Measurements from ENCODE around the gene FAIM. TPM values are rescaled to one million over a fixed set of nuclear protein-coding genes. Genes with fewer than 3 reads are reported as not detected.
"Not testable (repeated sequence)": the region's sequence is repeated elsewhere in the genome, so short reads cannot be mapped to it uniquely, and the experiment has no call there.

FAIM gene
- total and polyA plus RNA-seq, 10 donors, result 2.6 to 11.1 (median 6.4) TPM

- peaks cover 0 to 4% (median 0%) of the 10 kb centered on the region in 6 donors for H3K36me3 ChIP-seq
- H3K9me3 ChIP-seq, result peaks cover 0 to 4% (median 1%) of the 10 kb centered on the region in 8 donors
- peaks cover 0 to 9% (median 0%) of the 10 kb centered on the region in 7 donors for H3K27me3 ChIP-seq (replicated peaks in 1 of 7)
- 9 to 13% (median 11%) methylated on average over 21 to 22 of the region's 22 CpGs for WGBS, 5 donors
- H3K4me3 ChIP-seq, result peak overlapping the region; percentile 61 to 89 (median 74)
- H3K27ac ChIP-seq, result peak overlapping the region; percentile 71 to 94 (median 86)
- DNase-seq, result no peak
- intact Hi-C loops (cut with DNase I; ENCODE audit: low total_unique reads), result loop anchor here (2.0 to 10.0 kb wide), 2 partner anchors 81 to 323 kb away; no protein-coding TSS in a partner anchor
- H3K4me1 ChIP-seq, result peaks cover 0 to 31% (median 12%) of the 10 kb centered on the region in 6 donors
- TF ChIP-seq POLR2AphosphoS5 (IDR thresholded peaks at IDR 0.05) (no peak), CTCF (IDR thresholded peaks at IDR 0.05 in 8 of 11, conservative IDR thresholded peaks at IDR 0.05 in 3 of 11) (no peak), POLR2A (IDR thresholded peaks at IDR 0.05) (no peak)
Measured at GRCh38 chr3:138593488-138594149, 15.0 kb upstream of the FAIM start.

GRCh38 chr3:138594150-138594934, 14.2 kb upstream of the FAIM start, which contains the start of gene CEP70:
Gene CEP70 (minus strand): TSS chr3:138594260. CDS start chr3:138572927, 21,333 bp downstream.
- H3K27me3 ChIP-seq (replicated peaks in 1 of 7), result peaks cover 0 to 9% (median 0%) of the 10 kb centered on the region in 7 donors
- TF ChIP-seq POLR2AphosphoS5 (IDR thresholded peaks at IDR 0.05), result peak; percentile 85 to 93 (median 93)
- peak in 2 of 3 donors; percentile 59 to 67 for TF ChIP-seq POLR2A (IDR thresholded peaks at IDR 0.05)
- peak; percentile 82 to 97 (median 95) for TF ChIP-seq CTCF (IDR thresholded peaks at IDR 0.05 in 8 of 11, conservative IDR thresholded peaks at IDR 0.05 in 3 of 11)
- peak within 1 kb of the TSS; percentile 71 to 94 (median 86) for H3K27ac ChIP-seq
- peak; percentile 97 for DNase-seq
- H3K9me3 ChIP-seq, result peaks cover 0 to 6% (median 2%) of the 10 kb centered on the region in 8 donors
- 0 to 1% (median 0%) methylated on average over 19 to 52 of the region's 52 CpGs for WGBS, 5 donors
- peak within 1 kb of the TSS; percentile 61 to 89 (median 74) for H3K4me3 ChIP-seq
- intact Hi-C loops (cut with DNase I; ENCODE audit: low total_unique reads), result loop anchor here (2.0 to 10.0 kb wide), 2 partner anchors 80 to 322 kb away; no protein-coding TSS in a partner anchor
- H3K4me1 ChIP-seq, result peaks cover 0 to 31% (median 12%) of the 10 kb centered on the region in 6 donors
- peaks cover 0 to 4% (median 0%) of the 10 kb centered on the region in 6 donors for H3K36me3 ChIP-seq

- H3K27me3 ChIP-seq (replicated peaks in 1 of 7), result peaks cover 0 to 9% (median 0%) of the 10 kb centered on the region in 7 donors
- H3K27ac ChIP-seq, result peak overlapping the region in 7 of 8 donors; percentile 80 to 94 (median 86)
- TF ChIP-seq CTCF (IDR thresholded peaks at IDR 0.05 in 8 of 11, conservative IDR thresholded peaks at IDR 0.05 in 3 of 11), result peak in 2 of 11 experiments; percentile 2 to 21
- TF ChIP-seq POLR2A (IDR thresholded peaks at IDR 0.05), result no peak
- no peak for TF ChIP-seq POLR2AphosphoS5 (IDR thresholded peaks at IDR 0.05)
- peak overlapping the region in 7 of 8 donors; percentile 61 to 89 (median 75) for H3K4me3 ChIP-seq
- peaks cover 0 to 31% (median 12%) of the 10 kb centered on the region in 6 donors for H3K4me1 ChIP-seq
- 22 to 35% (median 29%) methylated on average over 6 of the region's 6 CpGs for WGBS, 5 donors
- peaks cover 0 to 6% (median 2%) of the 10 kb centered on the region in 8 donors for H3K9me3 ChIP-seq
- intact Hi-C loops (cut with DNase I; ENCODE audit: low total_unique reads), result loop anchor here (2.0 to 10.0 kb wide), 2 partner anchors 80 to 322 kb away; no protein-coding TSS in a partner anchor
- peaks cover 0 to 4% (median 0%) of the 10 kb centered on the region in 6 donors for H3K36me3 ChIP-seq
- no peak for DNase-seq
Measured at GRCh38 chr3:138594935-138595610, 13.5 kb upstream of the FAIM start.

GRCh38 chr3:138597186-138597976, 11.2 kb upstream of the FAIM start:
- 82 to 93% (median 85%) methylated on average over 5 to 6 of the region's 6 CpGs for whole genome bisulfite sequencing, 5 donors
- H3K9me3 ChIP-seq; H3K4me3 ChIP-seq; H3K36me3 ChIP-seq; DNase-seq; H3K27me3 ChIP-seq (replicated peaks in 1 of 7); H3K27ac ChIP-seq: not testable (repeated sequence)
- intact Hi-C loops (cut with DNase I; ENCODE audit: low total_unique reads), result loop anchor here (10.0 kb wide), 1 partner anchor 77 kb away; no protein-coding TSS in a partner anchor
- H3K4me1 ChIP-seq, result peaks cover 0 to 30% (median 12%) of the 10 kb centered on the region in 6 donors
